GM10847 (cell line): ENCODE measurements around the gene SOS1.

Experiments
- POLR2A ChIP-seq: IDR thresholded peaks from 2 replicates; pipeline ENCODE4 v1.6.1; 2011; ENCODE audit not compliant: insufficient read length; ENCODE audit errors: extremely low read depth

SOS1 gene

GRCh38 chr2:39119732-39120520 is 925 bp downstream of the SOS1 start:
- no peak for TF ChIP-seq POLR2A

- no peak for TF ChIP-seq POLR2A
These were observed 1.9 kb downstream of the SOS1 start for GRCh38 chr2:39118786-39119499.

GRCh38 chr2:39115556-39115955 is 5.3 kb downstream of the SOS1 start:
- no peak for TF ChIP-seq POLR2A

GRCh38 chr2:39114771-39115170 is 6.1 kb downstream of the SOS1 start:
- TF ChIP-seq POLR2A: no peak

GRCh38 chr2:39109537-39109936 is 11.3 kb downstream of the SOS1 start:
- TF ChIP-seq POLR2A: no peak

GRCh38 chr2:39108377-39108776 is 12.5 kb downstream of the SOS1 start:
- TF ChIP-seq POLR2A: no peak

- TF ChIP-seq POLR2A: no peak
These were observed 13.1 kb downstream of the SOS1 start for GRCh38 chr2:39107724-39108273.

GRCh38 chr2:39107156-39107555 is 13.7 kb downstream of the SOS1 start:
- no peak for TF ChIP-seq POLR2A

GRCh38 chr2:39099870-39100728 is 20.8 kb downstream of the SOS1 start:
- TF ChIP-seq POLR2A: no peak

GRCh38 chr2:39099310-39099869 is 21.5 kb downstream of the SOS1 start:
- TF ChIP-seq POLR2A: no peak

GRCh38 chr2:39095624-39096023 is 25.2 kb downstream of the SOS1 start:
- TF ChIP-seq POLR2A: no peak

GRCh38 chr2:39094717-39095363 is 26.0 kb downstream of the SOS1 start:
- no peak for TF ChIP-seq POLR2A

GRCh38 chr2:39093218-39093898 is 27.5 kb downstream of the SOS1 start:
- no peak for TF ChIP-seq POLR2A

GRCh38 chr2:39091543-39091942 is 29.3 kb downstream of the SOS1 start:
- no peak for TF ChIP-seq POLR2A
